Duodenal mucosa (tissue), 2 donors: ENCODE data around the gene MARCHF4.

ENCODE experiments used
- H3K27ac ChIP-seq: one replicate; pipeline ENCODE4 v1.7.0; 2013; ENCODE audit warnings: low read depth, low read length
- H3K27me3 ChIP-seq, 2 donors: one replicate each; pipeline ENCODE4 v1.7.0; 2013; ENCODE audit warnings: low read length in 2 of 2, control low read depth in 1 of 2; ENCODE audit not compliant: insufficient read depth in 2 of 2, control insufficient read depth in 1 of 2
- H3K36me3 ChIP-seq, 2 donors: one replicate each; pipeline ENCODE4 v1.7.0; 2013; ENCODE audit warnings: low read length in 2 of 2, control low read depth in 1 of 2; ENCODE audit not compliant: insufficient read depth in 2 of 2, control insufficient read depth in 1 of 2
- H3K4me1 ChIP-seq, 2 donors: one replicate each; pipeline ENCODE4 v1.7.0; 2013; ENCODE audit warnings: low read length in 2 of 2, control low read depth in 1 of 2; ENCODE audit not compliant: insufficient read depth in 2 of 2, control insufficient read depth in 1 of 2
- H3K4me3 ChIP-seq, 2 donors: one replicate each; pipeline ENCODE4 v1.7.0; 2013; ENCODE audit warnings: low read length in 2 of 2, low read depth in 1 of 2
- H3K9ac ChIP-seq, 2 donors: one replicate each; pipeline ENCODE4 v1.7.0; 2013; ENCODE audit warnings: low read length in 2 of 2, low read depth in 1 of 2
- H3K9me3 ChIP-seq, 2 donors: one replicate each; pipeline ENCODE4 v1.7.0; 2013; ENCODE audit warnings: low read length in 2 of 2, control low read depth in 1 of 2; ENCODE audit not compliant: control insufficient read depth in 1 of 2

The MARCHF4 gene

GRCh38 chr2:216410550-216410949, 38.3 kb upstream of the MARCHF4 start:
- no peak overlapping the region for H3K4me3 ChIP-seq
- no peaks in the 10 kb centered on the region for H3K9me3 ChIP-seq
- no peak overlapping the region for H3K9ac ChIP-seq
- peaks cover under 1 to 6% of the 10 kb centered on the region in 2 donors for H3K36me3 ChIP-seq
- no peak overlapping the region for H3K27ac ChIP-seq
- peaks cover 0 to 5% of the 10 kb centered on the region in 2 donors for H3K4me1 ChIP-seq
- no peaks in the 10 kb centered on the region for H3K27me3 ChIP-seq

- no peaks in the 10 kb centered on the region for H3K36me3 ChIP-seq
- no peak overlapping the region for H3K9ac ChIP-seq
- H3K9me3 ChIP-seq, result no peaks in the 10 kb centered on the region
- peaks cover 0 to 5% of the 10 kb centered on the region in 2 donors for H3K4me1 ChIP-seq
- H3K27me3 ChIP-seq, result no peaks in the 10 kb centered on the region
- no peak overlapping the region for H3K27ac ChIP-seq
- no peak overlapping the region for H3K4me3 ChIP-seq
These were observed 36.4 kb upstream of the MARCHF4 start for GRCh38 chr2:216408426-216409290.

- H3K4me1 ChIP-seq, result no peaks in the 10 kb centered on the region
- H3K36me3 ChIP-seq, result no peaks in the 10 kb centered on the region
- H3K27ac ChIP-seq, result no peak overlapping the region
- no peak overlapping the region for H3K4me3 ChIP-seq
- H3K9ac ChIP-seq, result no peak overlapping the region
- no peaks in the 10 kb centered on the region for H3K9me3 ChIP-seq
- no peaks in the 10 kb centered on the region for H3K27me3 ChIP-seq
These were observed 34.5 kb upstream of the MARCHF4 start for GRCh38 chr2:216406826-216407225.

- no peaks in the 10 kb centered on the region for H3K9me3 ChIP-seq
- H3K27me3 ChIP-seq, result no peaks in the 10 kb centered on the region
- H3K36me3 ChIP-seq, result no peaks in the 10 kb centered on the region
- H3K4me3 ChIP-seq, result no peak overlapping the region
- no peak overlapping the region for H3K27ac ChIP-seq
- H3K9ac ChIP-seq, result no peak overlapping the region
- no peaks in the 10 kb centered on the region for H3K4me1 ChIP-seq
These were observed 33.3 kb upstream of the MARCHF4 start for GRCh38 chr2:216405588-216405987.

GRCh38 chr2:216404010-216404618, 31.8 kb upstream of the MARCHF4 start:
- Histone ChIP-seq H3K36me3 (no peaks in the 10 kb centered on the region), H3K27me3 (no peaks in the 10 kb centered on the region), H3K9ac (no peak overlapping the region), H3K4me3 (no peak overlapping the region), H3K27ac (no peak overlapping the region), H3K4me1 (no peaks in the 10 kb centered on the region), H3K9me3 (no peaks in the 10 kb centered on the region)

- H3K9ac ChIP-seq, result no peak overlapping the region
- no peak overlapping the region for H3K27ac ChIP-seq
- no peaks in the 10 kb centered on the region for H3K36me3 ChIP-seq
- no peak overlapping the region for H3K4me3 ChIP-seq
- H3K9me3 ChIP-seq, result no peaks in the 10 kb centered on the region
- H3K4me1 ChIP-seq, result no peaks in the 10 kb centered on the region
- no peaks in the 10 kb centered on the region for H3K27me3 ChIP-seq
These were observed 30.5 kb upstream of the MARCHF4 start for GRCh38 chr2:216402751-216403150.

- H3K27me3 ChIP-seq, result no peaks in the 10 kb centered on the region
- no peaks in the 10 kb centered on the region for H3K9me3 ChIP-seq
- no peaks in the 10 kb centered on the region for H3K4me1 ChIP-seq
- H3K27ac ChIP-seq, result no peak overlapping the region
- no peaks in the 10 kb centered on the region for H3K36me3 ChIP-seq
- no peak overlapping the region for H3K4me3 ChIP-seq
- H3K9ac ChIP-seq, result no peak overlapping the region
These were observed 27.3 kb upstream of the MARCHF4 start for GRCh38 chr2:216399621-216400020.

GRCh38 chr2:216394881-216395280, 22.6 kb upstream of the MARCHF4 start:
- H3K27me3 ChIP-seq, result no peaks in the 10 kb centered on the region
- no peak overlapping the region for H3K27ac ChIP-seq
- no peak overlapping the region for H3K9ac ChIP-seq
- H3K4me3 ChIP-seq, result no peak overlapping the region
- H3K4me1 ChIP-seq, result no peaks in the 10 kb centered on the region
- no peaks in the 10 kb centered on the region for H3K9me3 ChIP-seq
- no peaks in the 10 kb centered on the region for H3K36me3 ChIP-seq

GRCh38 chr2:216392945-216393840, 20.9 kb upstream of the MARCHF4 start:
- Histone ChIP-seq H3K9me3 (no peaks in the 10 kb centered on the region), H3K4me1 (no peaks in the 10 kb centered on the region), H3K27ac (no peak overlapping the region), H3K36me3 (no peaks in the 10 kb centered on the region), H3K27me3 (no peaks in the 10 kb centered on the region), H3K4me3 (no peak overlapping the region), H3K9ac (no peak overlapping the region)
